IPS-NIHi7 (cell line): ENCODE data around the gene BAHCC1.

Experiments
- DNase-seq: peaks from one replicate; pipeline ENCODE4 v3.0.0; 2012; ENCODE audit warnings: mixed read lengths; ENCODE audit errors: extremely low spot score

Gene BAHCC1

GRCh38 chr17:81427173-81428120, 32.2 kb downstream of the BAHCC1 start:
- DNase-seq = no peak

GRCh38 chr17:81428121-81428515, 32.9 kb downstream of the BAHCC1 start:
- DNase-seq = no peak

- DNase-seq = no peak
These were observed 33.3 kb downstream of the BAHCC1 start for GRCh38 chr17:81428516-81428915.

GRCh38 chr17:81428948-81429774, 33.9 kb downstream of the BAHCC1 start:
- no peak for DNase-seq

GRCh38 chr17:81429821-81430551, 34.7 kb downstream of the BAHCC1 start:
- DNase-seq = no peak

- no peak for DNase-seq
These were observed 36.6 kb downstream of the BAHCC1 start for GRCh38 chr17:81431545-81432482.

- no peak for DNase-seq
These were observed 37.7 kb downstream of the BAHCC1 start for GRCh38 chr17:81432941-81433340.

GRCh38 chr17:81433656-81434055, 38.4 kb downstream of the BAHCC1 start:
- no peak for DNase-seq

- no peak for DNase-seq
These were observed 38.8 kb downstream of the BAHCC1 start for GRCh38 chr17:81434072-81434471.

- no peak for DNase-seq
These were observed 39.6 kb downstream of the BAHCC1 start for GRCh38 chr17:81434681-81435417.

GRCh38 chr17:81435652-81436293, 40.5 kb downstream of the BAHCC1 start:
- DNase-seq = no peak

- DNase-seq = no peak
These were observed 41.1 kb downstream of the BAHCC1 start for GRCh38 chr17:81436294-81436849.

- DNase-seq = no peak
These were observed 42.0 kb downstream of the BAHCC1 start for GRCh38 chr17:81437191-81437651.

- no peak for DNase-seq
These were observed 42.9 kb downstream of the BAHCC1 start for GRCh38 chr17:81438007-81438659.

- DNase-seq = no peak
These were observed 43.4 kb downstream of the BAHCC1 start for GRCh38 chr17:81438688-81439087.

GRCh38 chr17:81440051-81440471, 44.8 kb downstream of the BAHCC1 start:
- DNase-seq = no peak

GRCh38 chr17:81440511-81441244, 45.4 kb downstream of the BAHCC1 start:
- DNase-seq = peak; percentile 95

- DNase-seq = no peak
These were observed 47.5 kb downstream of the BAHCC1 start for GRCh38 chr17:81442791-81443190.
